ENCODE measurements around the gene KIAA1958. TPM values are rescaled to one million over a fixed set of nuclear protein-coding genes. Genes with fewer than 3 reads are reported as not detected.

Gene KIAA1958
- total and polyA plus RNA-seq, 2 of the 4 experiments (the other 2 are of a cell fraction) = 0.65 to 1.8 TPM

- TF ChIP-seq, protein P1, sequence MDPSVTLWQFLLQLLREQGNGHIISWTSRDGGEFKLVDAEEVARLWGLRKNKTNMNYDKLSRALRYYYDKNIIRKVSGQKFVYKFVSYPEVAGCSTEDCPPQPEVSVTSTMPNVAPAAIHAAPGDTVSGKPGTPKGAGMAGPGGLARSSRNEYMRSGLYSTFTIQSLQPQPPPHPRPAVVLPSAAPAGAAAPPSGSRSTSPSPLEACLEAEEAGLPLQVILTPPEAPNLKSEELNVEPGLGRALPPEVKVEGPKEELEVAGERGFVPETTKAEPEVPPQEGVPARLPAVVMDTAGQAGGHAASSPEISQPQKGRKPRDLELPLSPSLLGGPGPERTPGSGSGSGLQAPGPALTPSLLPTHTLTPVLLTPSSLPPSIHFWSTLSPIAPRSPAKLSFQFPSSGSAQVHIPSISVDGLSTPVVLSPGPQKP (IDR thresholded peaks at IDR 0.05; ENCODE audit: borderline replicate concordance, low read depth, low read length) = no peak
- TF ChIP-seq FOS (IDR thresholded peaks at IDR 0.05; ENCODE audit: low read depth, low read length) (no peak), RCOR1 (IDR thresholded peaks at IDR 0.05; ENCODE audit: insufficient replicate concordance, low read length) (no peak)
Observed at GRCh38 chr9:112717661-112718331, 231.2 kb downstream of the KIAA1958 start, which contains the start of gene INIP (continued).

Other genes starting within 250 kb of the KIAA1958 start
- gene PTBP3, start 153.2 kb upstream of the KIAA1958 start, total RNA-seq (2012; rRNA removed) = 15.6 and 17.5 TPM in 2 replicates
- 8.6 and 11.3 TPM in 2 replicates for gene PTBP3, start 153.2 kb upstream of the KIAA1958 start, polyA plus RNA-seq (2012; rRNA removed)
- 58.6 and 65.8 TPM in 2 replicates for gene HSDL2, start 106.7 kb upstream of the KIAA1958 start, total RNA-seq (2012; rRNA removed)
- 13.5 and 17.7 TPM in 2 replicates for gene HSDL2, start 106.7 kb upstream of the KIAA1958 start, polyA plus RNA-seq (2012; rRNA removed)
- 15.4 and 23.3 TPM in 2 replicates for gene INIP, start 231.3 kb downstream of the KIAA1958 start, total RNA-seq (2012; rRNA removed)
- 10.7 and 11.1 TPM in 2 replicates for gene INIP, start 231.3 kb downstream of the KIAA1958 start, polyA plus RNA-seq (2012; rRNA removed)